Brain microvascular endothelial cell (primary cell): Measurements from ENCODE around the gene POLR3E.
A peak's percentile ranks its signal among the peaks of the same experiment; 100 is the strongest.

ENCODE experiments used
- DNase-seq: peaks from one replicate; pipeline ENCODE4 v3.0.0-alpha.2; 2020
- H3K27ac ChIP-seq: fragments of 250-450 bp; sonication (Bioruptor Pico); 2 replicates; pipeline ENCODE4 v1.5.1; 2020; ENCODE audit warnings: mild to moderate bottlenecking, moderate library complexity
- H3K27me3 ChIP-seq: fragments of 250-450 bp; sonication (Bioruptor Pico); replicated peaks from 2 replicates; pipeline ENCODE4 v1.5.1; 2020; ENCODE audit warnings: mild to moderate bottlenecking
- H3K36me3 ChIP-seq: fragments of 250-450 bp; sonication (Bioruptor Pico); replicated peaks from 2 replicates; pipeline ENCODE4 v1.5.1; 2020; ENCODE audit warnings: mild to moderate bottlenecking
- H3K4me3 ChIP-seq: 2 replicates; pipeline ENCODE4 v1.5.1; 2011; ENCODE audit warnings: low read depth, mild to moderate bottlenecking, control low read depth, low read length, moderate library complexity
- CTCF ChIP-seq: IDR thresholded peaks from 2 replicates; pipeline ENCODE4 v1.5.1; 2011; ENCODE audit warnings: low read depth, mild to moderate bottlenecking, moderate library complexity, low read length, control low read depth, inconsistent platforms; ENCODE audit errors: missing control alignments
- in situ Hi-C: cut with HindIII; loops from 2 replicates; pipeline ENCODE4 v1.10.0; 2017; ENCODE audit warnings: low sequenced_read_pairs, low pct_ligation_motif_present

The POLR3E gene

GRCh38 chr16:22297114-22297870 is at the start of gene POLR3E:
POLR3E (plus strand) TSS chr16:22297409; CDS start chr16:22302969, 5,560 bp downstream.
- no peaks in the 10 kb centered on the region for H3K27me3 ChIP-seq
- in situ Hi-C loops = no loop called here
- H3K36me3 ChIP-seq = peaks cover 4% of the 10 kb centered on the region
- H3K4me3 ChIP-seq = peak within 1 kb of the TSS; percentile 87
- DNase-seq = peak; percentile 98
- peak; percentile 79 for TF ChIP-seq CTCF
- peak within 1 kb of the TSS; percentile 84 for H3K27ac ChIP-seq

GRCh38 chr16:22250522-22250921 is 46.7 kb upstream of the POLR3E start:
- Histone ChIP-seq H3K27me3 (no peaks in the 10 kb centered on the region), H3K4me3 (no peak overlapping the region), H3K27ac (no peak overlapping the region), H3K36me3 (peaks cover 34% of the 10 kb centered on the region)
- no peak for TF ChIP-seq CTCF
- in situ Hi-C loops = no loop called here
- DNase-seq = no peak

- no peak for DNase-seq
- no peak overlapping the region for H3K27ac ChIP-seq
- peaks cover 43% of the 10 kb centered on the region for H3K36me3 ChIP-seq
- H3K27me3 ChIP-seq = no peaks in the 10 kb centered on the region
- in situ Hi-C loops = no loop called here
- no peak overlapping the region for H3K4me3 ChIP-seq
- TF ChIP-seq CTCF = no peak
These were observed 44.9 kb upstream of the POLR3E start for GRCh38 chr16:22252317-22252716.

GRCh38 chr16:22253272-22253671 is 43.9 kb upstream of the POLR3E start:
- DNase-seq = no peak
- in situ Hi-C loops = no loop called here
- H3K27me3 ChIP-seq = no peaks in the 10 kb centered on the region
- TF ChIP-seq CTCF = no peak
- peaks cover 48% of the 10 kb centered on the region for H3K36me3 ChIP-seq
- H3K4me3 ChIP-seq = no peak overlapping the region
- H3K27ac ChIP-seq = no peak overlapping the region

GRCh38 chr16:22255335-22255734 is 41.9 kb upstream of the POLR3E start:
- Histone ChIP-seq H3K27ac (no peak overlapping the region), H3K27me3 (no peaks in the 10 kb centered on the region), H3K36me3 (peaks cover 61% of the 10 kb centered on the region), H3K4me3 (no peak overlapping the region)
- no peak for DNase-seq
- in situ Hi-C loops = no loop called here
- no peak for TF ChIP-seq CTCF

GRCh38 chr16:22257440-22257839 is 39.8 kb upstream of the POLR3E start:
- Histone ChIP-seq H3K27ac (no peak overlapping the region), H3K27me3 (no peaks in the 10 kb centered on the region), H3K4me3 (no peak overlapping the region), H3K36me3 (peaks cover 56% of the 10 kb centered on the region)
- no peak for TF ChIP-seq CTCF
- no peak for DNase-seq
- in situ Hi-C loops = no loop called here
